Body of pancreas (tissue), 4 donors: ENCODE measurements around the gene NFX1. TPM values are rescaled to one million over a fixed set of nuclear protein-coding genes. Genes with fewer than 3 reads are reported as not detected.

Experiments used
- ATAC-seq: fragments of 150-250 bp; one replicate; pipeline ENCODE4 v1.9.1; 2016
- DNase-seq, 4 donors: peaks; one replicate each; pipeline ENCODE4 v3.0.0-alpha.2; 2019
- H3K27ac ChIP-seq, 4 donors: fragments of 200-600 bp; sonication (generic); 1 replicate in 3 of 4; 2 replicates in 1 of 4; pipeline versions ENCODE4 v1.5.1 to v1.6.1; 2016 to 2019; ENCODE audit warnings: mild to moderate bottlenecking in 1 of 4, mixed read lengths in 1 of 4, moderate library complexity in 1 of 4
- H3K27me3 ChIP-seq, 2 donors: fragments of 200-600 bp; sonication (generic); one replicate each; pipeline ENCODE4 v1.6.0; 2016; ENCODE audit warnings: mild to moderate bottlenecking in 1 of 2
- H3K36me3 ChIP-seq, 2 donors: fragments of 200-600 bp; sonication (generic); replicated peaks in 1 of 2; 2 replicates each; pipeline ENCODE4 v1.5.1; 2016; ENCODE audit warnings: low read depth in 2 of 2; ENCODE audit not compliant: insufficient read depth in 1 of 2
- H3K4me1 ChIP-seq: fragments of 200-600 bp; sonication (generic); one replicate; pipeline ENCODE4 v1.6.0; 2016
- H3K4me3 ChIP-seq, 2 donors: fragments of 200-600 bp; sonication (generic); 1 replicate in 1 of 2; 2 replicates in 1 of 2; pipeline ENCODE4 v1.5.1; 2016 to 2019
- H3K9me3 ChIP-seq, 3 donors: fragments of 200-600 bp; sonication (generic); 1 replicate in 2 of 3; 2 replicates in 1 of 3; pipeline ENCODE4 v1.5.1; 2016
- CTCF ChIP-seq, 7 experiments: fragments of 450-650 bp in 4 of 7; fragments of 200-600 bp in 3 of 7; sonication (generic) in 3 of 7; IDR thresholded peaks; one replicate each; pipeline ENCODE4 v1.5.1; 2016 to 2019; ENCODE audit warnings: antibody characterized with exemption in 7 of 7
- POLR2A ChIP-seq, 3 donors: fragments of 450-650 bp; IDR thresholded peaks; one replicate each; pipeline ENCODE4 v1.6.1; 2016; ENCODE audit warnings: antibody characterized with exemption in 3 of 3, mild to moderate bottlenecking in 2 of 3
- WGBS, 2 donors: methylation state at CpG; one replicate each; pipeline ENCODE4 v1.1.5; 2017; 5-methylcytosine and 5-hydroxymethylcytosine counted together
- intact Hi-C: fragments of 100-400 bp; cut with DNase I; formaldehyde crosslinking; loops from one replicate; pipeline ENCODE4 v1.15.1; 2023
- total RNA-seq, 2 donors: library from RNA; depleted of rRNA; stranded (reverse); fragments of >200 nt; gene quantifications; one replicate each; pipeline ENCODE4 v1.1.0, GENCODE V29; 2016

Gene NFX1
- total RNA-seq, 2 donors from 2014 or later, result 22.1 to 26.4 TPM

- Histone ChIP-seq H3K4me3 (no peak overlapping the region), H3K27me3 (no peaks in the 10 kb centered on the region), H3K27ac (no peak overlapping the region), H3K9me3 (no peaks in the 10 kb centered on the region), H3K4me1 (no peaks in the 10 kb centered on the region), H3K36me3 (peaks cover 5 to 36% of the 10 kb centered on the region in 2 donors)
- intact Hi-C loops, result no loop called here
- WGBS, 2 donors, result 91 to 92% methylated on average over 2 of the region's 2 CpGs
- DNase-seq (no peak), ATAC-seq (no peak)
- no peak for TF ChIP-seq CTCF (IDR thresholded peaks at IDR 0.05)
- TF ChIP-seq POLR2A (IDR thresholded peaks at IDR 0.05), result no peak
Observed at GRCh38 chr9:33366979-33367480, 76.7 kb downstream of the NFX1 start.

- DNase-seq (peak in 1 of 4 donors; percentile 0), ATAC-seq (no peak)
- intact Hi-C loops, result loop anchor here (10.0 kb wide), 1 partner anchor 92 kb away; no protein-coding TSS in a partner anchor
- no peaks in the 10 kb centered on the region for H3K27me3 ChIP-seq
- H3K4me1 ChIP-seq, result peaks cover 6% of the 10 kb centered on the region
- peaks cover 0 to 14% of the 10 kb centered on the region in 2 donors for H3K36me3 ChIP-seq
- 86 to 100% methylated on average over 2 to 4 of the region's 4 CpGs for WGBS, 2 donors
- H3K4me3 ChIP-seq, result no peak overlapping the region
- no peaks in the 10 kb centered on the region for H3K9me3 ChIP-seq
- TF ChIP-seq CTCF (IDR thresholded peaks at IDR 0.05) (no peak), POLR2A (IDR thresholded peaks at IDR 0.05) (no peak)
- no peak overlapping the region for H3K27ac ChIP-seq
Observed at GRCh38 chr9:33372900-33373299, 82.6 kb downstream of the NFX1 start.

- intact Hi-C loops, result loop anchor here (10.0 kb wide), 1 partner anchor 91 kb away; no protein-coding TSS in a partner anchor
Observed at GRCh38 chr9:33374190-33374589, 83.9 kb downstream of the NFX1 start.

GRCh38 chr9:33374634-33375237, 84.4 kb downstream of the NFX1 start:
- ATAC-seq (peak; percentile 93), DNase-seq (peak; percentile 80 to 86 (median 82))
- Histone ChIP-seq H3K36me3 (peaks cover 0 to 13% of the 10 kb centered on the region in 2 donors), H3K9me3 (no peaks in the 10 kb centered on the region), H3K27me3 (no peaks in the 10 kb centered on the region), H3K4me1 (peaks cover 6% of the 10 kb centered on the region), H3K4me3 (no peak overlapping the region), H3K27ac (peak overlapping the region in 1 of 4 donors; percentile 26)
- WGBS, 2 donors, result 59 to 62% methylated on average over 6 of the region's 6 CpGs
- TF ChIP-seq CTCF (IDR thresholded peaks at IDR 0.05), result peak; percentile 71 to 87 (median 83)
- no peak for TF ChIP-seq POLR2A (IDR thresholded peaks at IDR 0.05)
- intact Hi-C loops, result loop anchor here (10.0 kb wide), 1 partner anchor 90 kb away; no protein-coding TSS in a partner anchor

More at GRCh38 chr9:33374190-33374589, 83.9 kb downstream of the NFX1 start:
- Histone ChIP-seq H3K27ac (no peak overlapping the region), H3K4me3 (no peak overlapping the region), H3K36me3 (peaks cover 0 to 14% of the 10 kb centered on the region in 2 donors), H3K27me3 (no peaks in the 10 kb centered on the region), H3K4me1 (peaks cover 6% of the 10 kb centered on the region), H3K9me3 (no peaks in the 10 kb centered on the region)
- ATAC-seq (no peak), DNase-seq (peak in 1 of 4 donors; percentile 7)
- TF ChIP-seq CTCF (IDR thresholded peaks at IDR 0.05) (no peak), POLR2A (IDR thresholded peaks at IDR 0.05) (no peak)
- 75 to 76% methylated on average over 8 to 9 of the region's 9 CpGs for WGBS, 2 donors
